ENCODE results near the gene CGN.

The CGN gene

GRCh38 chr1:151549199-151549598 lies 38.0 kb downstream of the CGN start:
- no peak for DNase-seq (ENCODE audit: low read depth)

GRCh38 chr1:151553659-151554058 lies 42.5 kb downstream of the CGN start:
- no peak for DNase-seq (ENCODE audit: low read depth)

- DNase-seq (ENCODE audit: low read depth), result no peak
Observed at GRCh38 chr1:151556052-151556451, 44.9 kb downstream of the CGN start.

- no peak for DNase-seq (ENCODE audit: low read depth)
Observed at GRCh38 chr1:151562661-151563060, 51.5 kb downstream of the CGN start.

- DNase-seq (ENCODE audit: low read depth), result no peak
Observed at GRCh38 chr1:151563376-151563775, 52.2 kb downstream of the CGN start.

- no peak for DNase-seq (ENCODE audit: low read depth)
Observed at GRCh38 chr1:151565502-151566189, 54.5 kb downstream of the CGN start.

- DNase-seq (ENCODE audit: low read depth), result no peak
Observed at GRCh38 chr1:151568626-151569088, 57.5 kb downstream of the CGN start.

GRCh38 chr1:151570819-151571218 lies 59.6 kb downstream of the CGN start:
- DNase-seq (ENCODE audit: low read depth), result no peak

GRCh38 chr1:151574575-151575529 lies 63.7 kb downstream of the CGN start:
- no peak for DNase-seq (ENCODE audit: low read depth)

- no peak for DNase-seq (ENCODE audit: low read depth)
Observed at GRCh38 chr1:151577173-151577572, 66.0 kb downstream of the CGN start.

- no peak for DNase-seq (ENCODE audit: low read depth)
Observed at GRCh38 chr1:151578941-151579340, 67.8 kb downstream of the CGN start.

GRCh38 chr1:151579436-151580225 lies 68.4 kb downstream of the CGN start:
- DNase-seq (ENCODE audit: low read depth), result no peak

GRCh38 chr1:151581451-151581850 lies 70.3 kb downstream of the CGN start:
- DNase-seq (ENCODE audit: low read depth), result no peak

- no peak for DNase-seq (ENCODE audit: low read depth)
Observed at GRCh38 chr1:151581921-151582320, 70.7 kb downstream of the CGN start.

GRCh38 chr1:151583796-151584195 lies 72.6 kb downstream of the CGN start:
- DNase-seq (ENCODE audit: low read depth), result no peak

- DNase-seq (ENCODE audit: low read depth), result no peak
Observed at GRCh38 chr1:151584278-151584677, 73.1 kb downstream of the CGN start.

- no peak for DNase-seq (ENCODE audit: low read depth)
Observed at GRCh38 chr1:151584780-151585179, 73.6 kb downstream of the CGN start.

GRCh38 chr1:151585622-151586021 lies 74.4 kb downstream of the CGN start:
- DNase-seq (ENCODE audit: low read depth), result no peak

All from activated T-cell treated with anti-CD3 and anti-CD28 coated beads for 1 hour (primary cell).